GM12874 (cell line): ENCODE data around the gene LDLRAD4.

Experiments
- TF ChIP-seq, protein P1 (sequence below): IDR thresholded peaks from 2 replicates; pipeline ENCODE4 v1.5.1; 2011; ENCODE audit warnings: low read depth, mild to moderate bottlenecking, control low read depth, low read length, moderate library complexity; ENCODE audit not compliant: insufficient read depth

The LDLRAD4 gene

DNA sequence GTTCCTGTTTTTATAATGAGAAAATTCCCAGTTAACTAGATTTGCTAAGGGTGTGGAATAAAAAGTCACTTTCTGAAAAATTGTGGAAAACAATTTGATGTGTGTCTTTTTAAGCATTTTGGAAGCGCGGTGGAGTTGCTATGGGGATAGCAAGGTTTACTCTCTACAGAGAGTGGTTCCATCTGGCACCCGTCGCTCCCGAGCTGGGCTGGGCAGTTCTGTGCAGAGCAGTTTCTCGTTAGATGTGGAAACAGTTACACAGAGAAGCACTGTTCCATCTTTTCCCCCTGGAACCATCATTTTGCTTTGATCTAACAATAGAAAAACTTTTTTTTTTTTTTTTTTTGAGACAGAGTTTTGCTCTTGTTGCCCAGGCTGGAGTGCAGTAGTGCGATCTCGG is 17.4 kb downstream of the LDLRAD4 start:
- TF ChIP-seq, protein P1, sequence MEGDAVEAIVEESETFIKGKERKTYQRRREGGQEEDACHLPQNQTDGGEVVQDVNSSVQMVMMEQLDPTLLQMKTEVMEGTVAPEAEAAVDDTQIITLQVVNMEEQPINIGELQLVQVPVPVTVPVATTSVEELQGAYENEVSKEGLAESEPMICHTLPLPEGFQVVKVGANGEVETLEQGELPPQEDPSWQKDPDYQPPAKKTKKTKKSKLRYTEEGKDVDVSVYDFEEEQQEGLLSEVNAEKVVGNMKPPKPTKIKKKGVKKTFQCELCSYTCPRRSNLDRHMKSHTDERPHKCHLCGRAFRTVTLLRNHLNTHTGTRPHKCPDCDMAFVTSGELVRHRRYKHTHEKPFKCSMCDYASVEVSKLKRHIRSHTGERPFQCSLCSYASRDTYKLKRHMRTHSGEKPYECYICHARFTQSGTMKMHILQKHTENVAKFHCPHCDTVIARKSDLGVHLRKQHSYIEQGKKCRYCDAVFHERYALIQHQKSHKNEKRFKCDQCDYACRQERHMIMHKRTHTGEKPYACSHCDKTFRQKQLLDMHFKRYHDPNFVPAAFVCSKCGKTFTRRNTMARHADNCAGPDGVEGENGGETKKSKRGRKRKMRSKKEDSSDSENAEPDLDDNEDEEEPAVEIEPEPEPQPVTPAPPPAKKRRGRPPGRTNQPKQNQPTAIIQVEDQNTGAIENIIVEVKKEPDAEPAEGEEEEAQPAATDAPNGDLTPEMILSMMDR, result no peak

DNA sequence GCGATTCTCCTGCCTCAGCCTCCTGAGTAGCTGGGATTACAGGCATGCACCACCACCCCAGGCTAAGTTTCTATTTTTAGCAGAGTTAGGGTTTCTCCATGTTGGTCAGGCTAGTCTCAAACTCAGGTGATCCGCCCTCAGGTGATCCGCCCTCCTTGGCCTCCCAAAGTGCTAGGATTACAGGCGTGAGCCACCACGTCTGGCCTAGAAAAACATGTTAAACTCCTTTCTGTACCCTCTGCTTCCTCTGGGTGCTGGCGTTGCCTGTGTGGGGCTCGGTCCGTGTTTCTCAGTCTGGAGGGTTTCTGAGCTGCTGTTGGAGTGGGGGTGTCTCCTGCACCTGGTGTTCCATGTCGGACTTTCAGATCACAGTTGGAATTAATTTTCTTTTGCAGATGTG is 17.9 kb downstream of the LDLRAD4 start:
- TF ChIP-seq, protein P1, result no peak

DNA sequence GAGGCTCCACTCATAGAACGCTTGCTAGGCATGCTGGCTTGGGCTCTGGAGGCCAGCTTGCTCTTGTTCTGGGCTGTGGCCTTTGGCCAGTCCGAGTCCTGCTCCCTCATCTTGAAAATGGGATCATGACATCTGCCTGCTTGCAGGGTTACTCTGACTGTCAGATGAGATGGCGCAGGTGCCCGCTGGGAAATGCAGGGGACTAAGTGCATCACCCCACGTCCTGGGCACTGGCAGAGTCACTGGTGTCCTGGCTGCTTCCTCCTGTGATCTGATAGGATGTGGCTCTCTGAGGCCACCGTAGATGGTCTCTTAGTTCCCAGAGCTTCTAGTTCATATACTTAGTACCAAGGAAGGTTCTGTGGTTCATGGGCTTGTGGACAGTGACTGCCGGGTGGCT is 18.5 kb downstream of the LDLRAD4 start:
- TF ChIP-seq, protein P1, result no peak

DNA sequence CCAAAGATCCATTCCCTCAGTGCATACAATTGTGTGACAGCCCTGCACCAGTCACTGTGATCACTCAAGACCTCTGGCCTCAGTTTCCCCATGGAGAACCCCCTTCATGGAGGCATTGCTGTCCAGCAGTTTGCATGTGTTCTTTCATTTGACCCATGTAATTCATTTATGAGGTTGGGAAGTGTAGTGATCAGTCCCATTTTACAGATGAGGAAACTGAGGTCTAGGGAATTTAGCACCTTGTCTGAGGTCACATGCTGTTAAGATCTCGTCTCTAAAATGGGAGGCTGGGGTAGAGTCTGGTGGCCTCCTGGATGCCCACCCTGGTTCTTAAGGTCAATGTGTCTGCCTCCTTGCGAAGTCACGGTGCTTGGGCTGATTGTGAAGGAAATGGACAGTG is 19.1 kb downstream of the LDLRAD4 start:
- TF ChIP-seq, protein P1, result no peak

DNA sequence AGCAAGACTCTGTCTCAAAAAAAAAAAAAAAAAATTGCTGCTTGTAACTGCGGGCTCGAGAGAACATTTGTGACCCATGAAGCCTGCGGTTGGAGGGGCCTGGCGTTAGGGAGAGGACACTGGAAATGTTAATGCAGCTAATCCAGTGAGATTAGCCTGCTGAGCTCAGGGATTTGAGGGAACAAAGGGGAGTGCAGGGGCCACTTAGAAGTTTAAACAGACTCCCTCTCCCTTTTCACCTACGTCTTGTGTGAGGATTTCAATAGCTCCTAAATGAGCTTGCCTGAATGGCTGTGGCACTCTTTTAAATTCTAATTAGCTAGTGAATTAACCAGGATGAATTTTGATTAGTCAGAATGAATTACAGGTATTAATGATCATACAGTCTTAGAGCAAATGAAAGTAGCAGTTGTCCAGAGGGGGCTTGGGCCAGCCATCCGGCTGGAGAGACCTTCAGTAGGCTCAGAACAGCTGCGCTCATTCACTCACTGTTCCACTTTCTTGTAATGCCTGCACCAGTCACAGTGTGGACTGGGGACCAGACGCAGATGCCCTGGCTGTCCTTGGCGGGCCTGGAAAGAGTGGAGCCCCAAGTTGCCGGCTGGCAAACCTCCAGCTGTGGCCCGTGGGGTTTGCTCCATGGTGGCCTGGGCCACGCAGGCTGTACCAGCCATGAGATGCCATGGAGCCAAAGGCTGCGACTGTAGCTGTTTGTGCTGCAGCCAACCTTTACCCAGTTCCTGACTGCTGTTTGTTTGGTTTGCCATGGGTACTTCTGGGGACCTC is 20.8 kb downstream of the LDLRAD4 start:
- TF ChIP-seq, protein P1, result no peak

DNA sequence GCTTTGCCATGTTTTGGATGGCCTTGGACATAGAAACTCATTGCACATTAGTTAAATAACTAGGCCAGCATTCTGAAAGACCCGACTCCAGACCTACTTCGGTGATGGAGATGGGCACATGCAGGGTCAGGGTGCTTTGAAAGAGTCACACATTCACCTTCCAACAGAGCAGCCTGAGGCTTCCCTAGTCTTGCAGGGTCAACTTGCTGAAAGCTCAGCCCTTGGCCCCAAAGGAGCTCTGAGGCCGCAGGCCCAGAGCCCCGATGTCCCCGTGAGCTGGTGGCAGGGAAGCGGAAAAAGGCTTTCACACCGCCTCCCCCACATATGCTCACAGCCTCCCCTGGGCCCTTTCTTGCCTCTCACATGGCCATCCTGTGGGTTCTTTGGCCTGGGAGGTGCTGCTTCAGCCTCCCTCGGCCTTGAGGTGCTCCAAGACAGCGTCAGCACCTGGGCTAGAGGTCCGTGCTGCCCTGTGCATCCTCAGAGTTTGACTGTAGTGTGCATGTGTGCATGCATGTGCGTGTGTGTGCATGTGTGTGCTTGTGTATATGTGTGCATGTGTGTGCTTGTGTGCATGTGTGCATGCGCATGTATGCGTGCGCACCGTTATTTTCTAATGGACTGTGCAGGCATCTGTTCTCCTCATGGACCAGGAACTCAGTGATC is 21.6 kb downstream of the LDLRAD4 start:
- TF ChIP-seq, protein P1, result no peak

DNA sequence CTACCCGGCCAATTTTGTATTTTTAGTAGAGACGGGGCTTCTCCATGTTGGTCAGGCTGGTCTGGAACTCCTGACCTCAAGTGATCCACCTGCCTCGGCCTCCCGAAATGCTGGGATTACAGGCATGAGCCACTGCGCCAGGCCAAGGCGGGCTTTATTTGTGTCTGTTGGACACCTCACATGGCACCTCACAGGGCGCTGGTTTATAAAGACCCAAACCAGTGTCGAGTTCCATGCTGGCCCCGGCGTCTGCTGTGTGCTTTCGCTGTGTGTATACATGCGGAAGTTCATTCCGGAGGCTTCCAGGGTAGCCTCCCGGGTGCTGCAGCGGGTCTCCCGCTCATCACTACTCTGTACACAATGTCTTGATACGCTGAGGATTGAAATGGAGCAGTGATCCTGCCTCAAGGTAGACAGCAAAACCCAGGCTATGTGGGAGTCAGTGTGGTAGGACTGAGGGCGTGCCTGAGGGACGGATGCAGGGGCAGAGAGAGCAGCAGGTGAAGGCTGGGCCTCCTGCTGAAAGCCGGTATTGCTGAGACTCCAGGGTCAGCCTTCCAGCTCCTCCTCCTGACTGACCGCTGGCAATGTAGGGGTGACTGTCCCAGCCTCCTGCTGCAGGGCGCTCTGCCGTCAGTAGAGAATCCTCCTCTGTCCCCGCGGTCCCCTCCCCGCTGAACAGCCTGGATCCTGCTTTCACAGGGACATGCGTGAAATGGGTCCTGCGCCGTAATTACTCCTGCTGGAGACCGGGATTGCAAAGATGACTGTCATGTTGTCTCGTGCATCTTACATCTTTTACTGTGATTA is 22.7 kb downstream of the LDLRAD4 start:
- TF ChIP-seq, protein P1, result no peak
